Caki2 (cell line): Measurements from ENCODE around the gene MVB12B. TPM values are rescaled to one million over a fixed set of nuclear protein-coding genes. Genes with fewer than 3 reads are reported as not detected.
A peak's percentile ranks its signal among the peaks of the same experiment; 100 is the strongest.

ENCODE experiments used
- DNase-seq: peaks from one replicate; pipeline ENCODE4 v3.0.0-alpha.2; 2015; ENCODE audit warnings: low read depth
- in situ Hi-C: cut with HindIII; loops from 2 replicates; pipeline ENCODE4 v1.10.0; 2016; ENCODE audit warnings: low sequenced_read_pairs, low pct_unique_long_range_greater_than_20kb, mixed read lengths
- total RNA-seq: library from RNA; depleted of rRNA; stranded (reverse); fragments of >200 nt; shearing (Covaris generic); gene quantifications from 2 replicates; pipeline ENCODE4 v1.2.3, GENCODE V29; 2014; ENCODE audit warnings: low replicate concordance

The MVB12B gene
- total RNA-seq, 1 experiment from 2014 or later, result 6.7 TPM

GRCh38 chr9:126346031-126346430 is 19.4 kb downstream of the MVB12B start:
- no peak for DNase-seq
- in situ Hi-C loops, result no loop called here

GRCh38 chr9:126347093-126347492 is 20.5 kb downstream of the MVB12B start:
- in situ Hi-C loops, result no loop called here
- DNase-seq, result no peak

GRCh38 chr9:126347911-126348760 is 21.5 kb downstream of the MVB12B start:
- peak; percentile 32 for DNase-seq
- in situ Hi-C loops, result no loop called here

- in situ Hi-C loops, result no loop called here
- no peak for DNase-seq
Observed at GRCh38 chr9:126348911-126349550, 22.4 kb downstream of the MVB12B start.

- in situ Hi-C loops, result no loop called here
Observed at GRCh38 chr9:126354887-126355770, 28.5 kb downstream of the MVB12B start.

GRCh38 chr9:126357074-126357473 is 30.4 kb downstream of the MVB12B start:
- in situ Hi-C loops, result no loop called here
- no peak for DNase-seq

More at GRCh38 chr9:126354887-126355770, 28.5 kb downstream of the MVB12B start:
- no peak for DNase-seq

- in situ Hi-C loops, result no loop called here
- DNase-seq, result no peak
Observed at GRCh38 chr9:126360073-126360472, 33.4 kb downstream of the MVB12B start.

GRCh38 chr9:126361810-126362238 is 35.2 kb downstream of the MVB12B start:
- DNase-seq, result no peak
- in situ Hi-C loops, result no loop called here

GRCh38 chr9:126363250-126363649 is 36.6 kb downstream of the MVB12B start:
- in situ Hi-C loops, result no loop called here
- DNase-seq, result no peak

- in situ Hi-C loops, result no loop called here
- DNase-seq, result no peak
Observed at GRCh38 chr9:126363847-126364671, 37.4 kb downstream of the MVB12B start.

- no peak for DNase-seq
- in situ Hi-C loops, result no loop called here
Observed at GRCh38 chr9:126365780-126366179, 39.2 kb downstream of the MVB12B start.

GRCh38 chr9:126366366-126367011 is 39.9 kb downstream of the MVB12B start:
- no peak for DNase-seq
- in situ Hi-C loops, result no loop called here

- in situ Hi-C loops, result no loop called here
Observed at GRCh38 chr9:126367139-126367538, 40.5 kb downstream of the MVB12B start.

GRCh38 chr9:126367616-126368015 is 41.0 kb downstream of the MVB12B start:
- DNase-seq, result no peak
- in situ Hi-C loops, result no loop called here

More at GRCh38 chr9:126367139-126367538, 40.5 kb downstream of the MVB12B start:
- DNase-seq, result no peak

- DNase-seq, result no peak
- in situ Hi-C loops, result no loop called here
Observed at GRCh38 chr9:126368020-126368419, 41.4 kb downstream of the MVB12B start.

- in situ Hi-C loops, result no loop called here
- DNase-seq, result no peak
Observed at GRCh38 chr9:126371007-126371870, 44.6 kb downstream of the MVB12B start.

- no peak for DNase-seq
- in situ Hi-C loops, result no loop called here
Observed at GRCh38 chr9:126372716-126373115, 46.1 kb downstream of the MVB12B start.
